NT2/D1 (cell line): ENCODE data around the gene TMEM94.

Experiments used
- SUZ12 ChIP-seq: IDR thresholded peaks from 2 replicates; pipeline ENCODE4 v1.6.1; 2011; ENCODE audit not compliant: insufficient read length, insufficient read depth; ENCODE audit errors: extremely low read depth
- YY1 ChIP-seq: IDR thresholded peaks from 2 replicates; pipeline ENCODE4 v1.6.1; 2011; ENCODE audit not compliant: insufficient read length, insufficient read depth

DNA sequence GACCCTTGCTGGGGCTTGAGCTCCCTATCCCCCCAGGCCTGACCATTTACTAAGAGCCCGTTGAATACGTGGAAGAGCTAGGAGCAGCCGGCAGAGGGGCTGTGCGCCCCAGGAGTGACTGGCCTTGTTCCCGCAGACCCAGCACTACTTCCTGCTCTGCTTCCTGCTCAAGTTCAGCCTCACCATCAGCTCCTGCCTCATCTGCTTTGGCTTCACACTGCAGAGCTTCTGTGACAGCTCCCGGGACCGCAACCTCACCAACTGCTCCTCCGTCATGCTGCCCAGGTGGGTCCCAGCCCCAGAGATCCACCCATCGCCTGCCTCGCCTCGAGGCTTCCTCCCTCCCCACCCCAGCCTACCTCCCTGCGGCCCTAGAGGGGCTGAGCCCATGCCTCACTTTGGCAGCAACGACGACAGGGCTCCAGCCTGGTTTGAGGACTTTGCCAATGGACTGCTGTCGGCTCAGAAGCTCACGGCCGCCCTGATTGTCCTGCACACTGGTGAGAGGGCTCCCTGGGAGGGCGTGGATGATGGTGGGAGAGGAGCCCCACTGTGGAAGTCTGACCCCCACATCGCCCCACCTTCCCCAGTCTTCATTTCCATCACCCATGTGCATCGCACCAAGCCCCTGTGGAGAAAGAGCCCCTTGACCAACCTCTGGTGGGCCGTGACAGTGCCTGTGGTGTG, 41.7 kb downstream of the TMEM94 start:
- no peak for TF ChIP-seq SUZ12
- no peak for TF ChIP-seq YY1
